T-helper 2 cell (primary cell): ENCODE measurements around the gene MED12L.

Experiments
- DNase-seq, 5 experiments: peaks; one replicate each; pipeline versions ENCODE4 v3.0.0 to v3.0.0-alpha.2; 2012 to 2022

Gene MED12L

DNA sequence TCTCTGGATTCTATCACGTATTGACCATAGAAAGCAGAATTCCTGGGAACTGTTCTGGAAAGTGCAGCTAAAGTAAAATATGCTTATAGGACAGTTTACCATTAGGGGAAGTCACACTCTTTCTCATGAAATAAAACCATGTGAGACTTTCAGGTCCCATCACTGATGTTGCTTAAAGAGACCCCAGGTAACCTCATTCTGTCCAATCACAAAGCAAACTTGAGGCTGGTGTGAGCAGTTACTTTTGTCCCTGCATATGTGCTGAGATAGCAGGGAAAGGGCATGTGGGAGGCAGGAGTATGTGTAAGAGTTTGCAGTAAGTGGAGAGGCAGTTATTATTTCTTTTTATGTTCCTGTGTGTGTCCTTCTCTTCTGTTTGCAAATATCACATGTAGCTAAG lies 215.1 kb downstream of the MED12L start:
- DNase-seq = no peak

GRCh38 chr3:151301787-151302186 lies 216.3 kb downstream of the MED12L start:
- peak in 1 of 5 experiments; percentile 36 for DNase-seq

- DNase-seq = no peak
Observed at GRCh38 chr3:151303751-151304150, 218.3 kb downstream of the MED12L start.

GRCh38 chr3:151305060-151305774 lies 219.8 kb downstream of the MED12L start:
- DNase-seq = peak in 3 of 5 experiments; percentile 9 to 63 (median 23)

GRCh38 chr3:151305775-151306151 lies 220.3 kb downstream of the MED12L start:
- DNase-seq = no peak

DNA sequence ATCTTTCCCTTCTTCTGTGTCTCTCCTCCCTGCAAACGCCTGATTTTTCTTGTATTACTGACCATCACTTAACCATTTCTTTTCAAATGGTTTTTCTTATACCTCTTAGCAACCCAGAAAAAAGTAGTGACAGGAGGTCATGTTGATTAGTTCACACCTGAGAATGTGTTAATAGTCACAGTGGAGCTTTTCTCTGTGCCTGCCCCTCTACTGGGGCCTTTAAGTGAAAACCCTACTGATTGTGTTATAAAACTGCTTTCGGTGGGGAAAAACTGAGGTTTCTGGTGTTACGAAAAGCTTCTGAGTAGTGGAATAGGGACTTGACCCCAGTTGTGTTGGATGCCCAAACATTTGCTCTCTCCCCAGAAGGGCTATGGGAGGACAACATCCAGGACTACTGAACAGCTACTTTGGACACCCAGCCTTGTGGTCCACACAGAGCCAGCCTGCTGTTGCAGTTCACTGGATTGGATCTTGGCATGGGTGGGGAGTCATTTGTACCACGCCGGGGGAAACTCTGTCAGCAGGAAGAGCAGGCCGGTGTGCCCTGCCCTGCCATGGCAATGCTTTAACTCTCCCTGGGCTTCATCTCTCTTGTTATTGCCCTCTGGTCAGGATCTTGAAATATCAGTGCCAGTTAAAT lies 220.8 kb downstream of the MED12L start:
- DNase-seq = no peak

- DNase-seq = no peak
Observed at GRCh38 chr3:151307131-151307530, 221.7 kb downstream of the MED12L start.

DNA sequence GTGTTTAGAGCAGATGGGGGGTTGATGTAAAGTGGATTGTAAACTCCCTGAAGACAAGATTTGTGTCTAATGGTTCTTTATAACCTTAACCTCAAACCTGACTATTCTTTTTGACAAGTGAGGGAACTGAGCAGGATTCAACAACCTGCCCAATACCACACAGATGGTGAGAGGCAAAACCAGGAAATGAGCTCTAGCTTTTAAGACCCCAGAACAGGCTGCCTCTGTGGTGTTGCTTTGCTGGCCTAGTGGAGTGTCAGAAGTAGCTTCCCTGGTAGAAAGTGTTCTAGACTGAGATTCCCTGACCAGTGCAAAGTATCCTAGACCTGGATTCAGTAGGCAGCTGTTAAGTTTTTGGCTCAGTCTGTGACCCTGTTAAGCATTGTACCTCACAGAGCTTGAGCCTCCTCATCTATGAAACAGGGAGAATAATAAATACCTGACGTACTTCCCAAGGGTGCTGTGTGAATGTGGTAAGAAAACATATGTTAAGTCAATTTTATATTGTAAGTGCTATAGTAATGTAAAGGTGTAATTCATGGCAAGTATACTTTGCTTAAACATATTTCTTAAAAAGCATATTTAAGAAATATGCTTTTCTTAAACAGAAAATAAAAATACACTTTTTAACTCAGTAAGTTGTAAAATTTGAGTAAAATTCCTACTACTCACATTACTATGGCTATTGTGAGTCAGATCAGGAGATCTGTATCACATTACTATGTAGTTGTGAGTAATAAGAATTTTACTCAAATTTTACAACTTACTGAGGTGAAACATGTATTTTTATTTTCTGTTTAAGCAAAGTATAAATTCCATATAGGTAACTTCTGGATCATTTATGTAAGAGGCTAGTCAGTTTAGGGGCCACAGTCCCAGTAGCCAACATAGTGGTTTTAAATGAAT lies 222.4 kb downstream of the MED12L start:
- DNase-seq = peak in 1 of 5 experiments; percentile 61

DNA sequence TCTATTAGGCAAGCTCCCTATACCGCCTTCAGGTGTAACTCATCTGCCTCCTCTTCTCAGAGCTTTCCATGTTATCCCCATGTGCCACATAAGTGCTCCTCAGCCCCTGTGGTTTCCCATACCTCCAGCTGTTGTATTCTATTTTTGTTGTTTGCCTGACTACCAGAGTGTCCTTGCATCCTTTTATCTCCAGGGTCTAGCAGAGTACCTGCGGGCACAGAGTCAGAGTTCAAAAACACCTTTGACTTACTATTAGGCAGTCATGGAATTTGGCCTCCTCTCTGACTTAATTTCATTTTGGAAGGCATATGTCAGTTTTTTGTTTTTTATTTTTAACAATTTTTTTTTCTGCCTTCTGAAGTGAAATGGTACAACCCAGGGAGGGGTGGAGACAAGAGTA lies 224.1 kb downstream of the MED12L start:
- no peak for DNase-seq

DNA sequence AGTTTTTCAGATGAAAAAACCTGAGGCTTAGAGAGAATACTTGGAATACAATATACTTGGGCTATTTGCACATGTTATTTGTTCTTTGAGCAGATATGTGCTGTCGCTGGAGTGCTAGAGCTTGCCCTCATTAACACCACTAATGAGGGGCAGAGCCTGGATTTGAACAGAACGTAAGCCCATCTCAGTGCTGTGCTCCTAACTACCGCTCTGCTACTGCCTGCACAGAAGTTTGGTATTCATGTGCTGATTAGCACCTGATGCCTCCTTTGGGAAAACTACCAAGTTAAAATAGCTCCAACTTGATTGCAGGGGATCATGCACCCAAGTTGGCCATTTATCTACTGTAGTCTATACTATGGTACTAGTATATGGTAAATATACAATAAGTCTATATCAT lies 227.5 kb downstream of the MED12L start:
- DNase-seq = no peak

GRCh38 chr3:151314137-151314536 lies 228.7 kb downstream of the MED12L start:
- DNase-seq = no peak

- DNase-seq = no peak
Observed at GRCh38 chr3:151314593-151314992, 229.1 kb downstream of the MED12L start.

- no peak for DNase-seq
Observed at GRCh38 chr3:151315136-151315535, 229.7 kb downstream of the MED12L start.

DNA sequence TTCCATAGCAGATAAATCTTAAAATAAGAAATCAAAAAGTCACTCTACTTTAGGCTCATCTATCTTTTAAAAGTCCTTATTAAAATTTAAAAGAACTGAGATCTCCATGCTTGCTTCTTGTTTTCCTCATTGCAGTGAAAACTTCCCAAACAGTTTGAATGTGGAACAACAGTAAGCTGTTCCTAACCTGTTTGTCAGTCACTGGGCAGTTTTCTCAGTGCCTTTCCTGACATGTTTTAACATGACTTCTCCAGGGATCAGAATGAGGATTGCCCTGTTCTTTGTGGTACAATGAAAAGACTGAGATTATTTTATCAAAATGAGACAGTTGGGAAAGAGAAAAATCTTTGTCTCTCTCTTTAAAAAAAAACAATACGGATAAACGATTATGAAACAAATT lies 230.4 kb downstream of the MED12L start:
- DNase-seq = no peak

- peak in 1 of 5 experiments; percentile 76 for DNase-seq
Observed at GRCh38 chr3:151316267-151316991, 231.0 kb downstream of the MED12L start, which contains the start of gene GPR87. Gene GPR87, minus strand, starts transcription at chr3:151316820. Its CDS starts 16,720 bp downstream, at chr3:151300100.

DNA sequence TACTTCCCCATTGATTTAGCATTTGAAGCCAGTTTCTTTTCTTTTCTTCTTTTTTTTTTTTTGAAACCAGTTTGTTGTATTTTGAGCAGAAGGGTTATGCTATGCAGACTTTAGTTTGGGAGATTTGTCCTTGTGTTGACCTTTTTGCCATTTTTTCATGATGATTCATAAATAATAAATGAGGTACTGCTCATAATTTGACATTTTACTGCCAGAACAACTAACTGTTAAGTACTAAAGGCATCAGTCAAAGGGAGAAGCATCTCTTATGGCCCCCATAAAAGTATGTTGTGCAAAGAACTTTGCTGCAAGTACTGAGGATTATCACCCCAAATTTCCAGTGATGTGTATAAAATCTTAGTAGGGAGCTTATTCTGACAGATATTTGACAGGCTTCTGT lies 232.8 kb downstream of the MED12L start:
- DNase-seq = no peak

DNA sequence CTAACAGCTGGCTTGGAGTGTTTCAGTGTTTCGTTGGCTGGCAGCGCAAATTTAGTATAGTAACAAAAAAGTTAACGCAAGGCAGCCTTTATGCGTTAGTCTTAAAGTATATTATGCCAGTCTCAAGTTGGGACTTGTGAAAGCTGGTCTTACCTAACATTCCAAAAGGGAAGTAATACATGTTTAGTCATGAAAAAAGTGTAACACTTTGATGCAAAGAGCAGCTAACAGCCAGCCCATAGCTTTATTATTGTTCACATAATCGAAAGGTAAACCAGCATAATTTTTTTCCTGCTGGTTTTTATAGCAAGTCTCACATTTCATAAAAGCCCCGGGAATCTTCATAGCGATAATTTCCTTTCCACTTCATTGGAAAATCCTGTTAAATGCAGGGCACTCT lies 233.5 kb downstream of the MED12L start:
- DNase-seq = no peak

GRCh38 chr3:151319628-151320027 lies 234.2 kb downstream of the MED12L start:
- DNase-seq = no peak

- DNase-seq = no peak
Observed at GRCh38 chr3:151320131-151320530, 234.7 kb downstream of the MED12L start.

- no peak for DNase-seq
Observed at GRCh38 chr3:151321526-151321925, 236.1 kb downstream of the MED12L start.

DNA sequence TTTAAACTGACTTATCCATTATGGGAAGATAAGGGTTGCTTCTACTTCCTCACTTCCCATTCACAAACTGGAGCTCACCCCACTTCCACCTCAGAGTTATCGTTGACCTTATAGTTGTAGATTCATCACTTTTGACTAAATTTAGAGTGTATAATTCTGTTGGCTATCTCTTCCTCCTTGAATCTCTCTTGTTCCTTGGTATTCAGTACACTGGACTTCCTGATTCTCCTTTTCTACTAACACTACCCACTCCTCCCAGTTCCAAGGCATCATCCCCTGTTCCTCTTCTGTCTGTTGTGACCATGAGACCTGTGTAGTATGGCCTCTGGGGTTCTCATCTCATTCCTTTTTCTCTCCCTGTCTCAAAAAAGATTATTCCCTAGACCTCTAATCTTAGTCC lies 237.0 kb downstream of the MED12L start:
- DNase-seq = no peak

GRCh38 chr3:151327571-151328198 lies 242.2 kb downstream of the MED12L start:
- DNase-seq = peak in 1 of 5 experiments; percentile 37
